GM18517 (cell line): ENCODE results near the gene AIG1.
"Not testable (repeated sequence)": the region's sequence is repeated elsewhere in the genome, so short reads cannot be mapped to it uniquely, and the experiment has no call there.

Experiments used
- ATAC-seq: cut with Tn5 transposase; IDR thresholded peaks from one replicate; pipeline ENCODE4 v1.9.1; 2021; ENCODE audit warnings: mild to moderate bottlenecking, moderate library complexity; ENCODE audit not compliant: unreplicated experiment

Gene AIG1

GRCh38 chr6:143160439-143161220 is 99.9 kb downstream of the AIG1 start:
- ATAC-seq, result no peak

GRCh38 chr6:143163621-143164020 is 102.9 kb downstream of the AIG1 start:
- ATAC-seq, result no peak

GRCh38 chr6:143164565-143165105 is 103.9 kb downstream of the AIG1 start:
- no peak for ATAC-seq

GRCh38 chr6:143165315-143165855 is 104.7 kb downstream of the AIG1 start:
- ATAC-seq, result no peak

- no peak for ATAC-seq
Observed at GRCh38 chr6:143166247-143166695, 105.6 kb downstream of the AIG1 start.

- ATAC-seq, result no peak
Observed at GRCh38 chr6:143167224-143167623, 106.5 kb downstream of the AIG1 start.

- ATAC-seq, result not testable (repeated sequence)
Observed at GRCh38 chr6:143168396-143168816, 107.7 kb downstream of the AIG1 start.

- ATAC-seq, result no peak
Observed at GRCh38 chr6:143169440-143169839, 108.8 kb downstream of the AIG1 start.

GRCh38 chr6:143174516-143174915 is 113.8 kb downstream of the AIG1 start:
- no peak for ATAC-seq

GRCh38 chr6:143174951-143175350 is 114.3 kb downstream of the AIG1 start:
- no peak for ATAC-seq

GRCh38 chr6:143176090-143177021 is 115.7 kb downstream of the AIG1 start:
- no peak for ATAC-seq

GRCh38 chr6:143177706-143178105 is 117.0 kb downstream of the AIG1 start:
- ATAC-seq, result no peak

- no peak for ATAC-seq
Observed at GRCh38 chr6:143179096-143179495, 118.4 kb downstream of the AIG1 start.

- ATAC-seq, result no peak
Observed at GRCh38 chr6:143179901-143180612, 119.4 kb downstream of the AIG1 start.

GRCh38 chr6:143180826-143181225 is 120.1 kb downstream of the AIG1 start:
- no peak for ATAC-seq

GRCh38 chr6:143183666-143184065 is 123.0 kb downstream of the AIG1 start:
- no peak for ATAC-seq

- no peak for ATAC-seq
Observed at GRCh38 chr6:143185288-143185687, 124.6 kb downstream of the AIG1 start.

- ATAC-seq, result no peak
Observed at GRCh38 chr6:143187238-143187923, 126.7 kb downstream of the AIG1 start.

- no peak for ATAC-seq
Observed at GRCh38 chr6:143188292-143188691, 127.6 kb downstream of the AIG1 start.

- no peak for ATAC-seq
Observed at GRCh38 chr6:143191361-143191760, 130.7 kb downstream of the AIG1 start.
